B cell (primary cell): ENCODE measurements around the gene SDR39U1.

Experiments used
- EZH2 ChIP-seq: IDR thresholded peaks from 2 replicates; pipeline ENCODE4 v1.6.1; 2012; ENCODE audit warnings: borderline replicate concordance, low read depth, mild to moderate bottlenecking, moderate library complexity, low read length; ENCODE audit not compliant: insufficient read depth, poor library complexity, severe bottlenecking
- TF ChIP-seq, protein P1 (sequence below): fragments of 200-600 bp; IDR thresholded peaks from one replicate; pipeline ENCODE4 v1.8.0; 2022; ENCODE audit warnings: antibody characterized with exemption, mild to moderate bottlenecking

GRCh38 chr14:24394275-24394674, 48.3 kb downstream of the SDR39U1 start:
- TF ChIP-seq EZH2, result no peak
- TF ChIP-seq, protein P1, sequence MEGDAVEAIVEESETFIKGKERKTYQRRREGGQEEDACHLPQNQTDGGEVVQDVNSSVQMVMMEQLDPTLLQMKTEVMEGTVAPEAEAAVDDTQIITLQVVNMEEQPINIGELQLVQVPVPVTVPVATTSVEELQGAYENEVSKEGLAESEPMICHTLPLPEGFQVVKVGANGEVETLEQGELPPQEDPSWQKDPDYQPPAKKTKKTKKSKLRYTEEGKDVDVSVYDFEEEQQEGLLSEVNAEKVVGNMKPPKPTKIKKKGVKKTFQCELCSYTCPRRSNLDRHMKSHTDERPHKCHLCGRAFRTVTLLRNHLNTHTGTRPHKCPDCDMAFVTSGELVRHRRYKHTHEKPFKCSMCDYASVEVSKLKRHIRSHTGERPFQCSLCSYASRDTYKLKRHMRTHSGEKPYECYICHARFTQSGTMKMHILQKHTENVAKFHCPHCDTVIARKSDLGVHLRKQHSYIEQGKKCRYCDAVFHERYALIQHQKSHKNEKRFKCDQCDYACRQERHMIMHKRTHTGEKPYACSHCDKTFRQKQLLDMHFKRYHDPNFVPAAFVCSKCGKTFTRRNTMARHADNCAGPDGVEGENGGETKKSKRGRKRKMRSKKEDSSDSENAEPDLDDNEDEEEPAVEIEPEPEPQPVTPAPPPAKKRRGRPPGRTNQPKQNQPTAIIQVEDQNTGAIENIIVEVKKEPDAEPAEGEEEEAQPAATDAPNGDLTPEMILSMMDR, result no peak
